Stimulated activated naive CD4-positive, alpha-beta T cell (primary cell): ENCODE results near the gene EXTL1.

Experiments
- DNase-seq, 6 experiments: peaks; one replicate each; lab custom pipeline; 2025; lab: John Stamatoyannopoulos, UW

The EXTL1 gene

DNA sequence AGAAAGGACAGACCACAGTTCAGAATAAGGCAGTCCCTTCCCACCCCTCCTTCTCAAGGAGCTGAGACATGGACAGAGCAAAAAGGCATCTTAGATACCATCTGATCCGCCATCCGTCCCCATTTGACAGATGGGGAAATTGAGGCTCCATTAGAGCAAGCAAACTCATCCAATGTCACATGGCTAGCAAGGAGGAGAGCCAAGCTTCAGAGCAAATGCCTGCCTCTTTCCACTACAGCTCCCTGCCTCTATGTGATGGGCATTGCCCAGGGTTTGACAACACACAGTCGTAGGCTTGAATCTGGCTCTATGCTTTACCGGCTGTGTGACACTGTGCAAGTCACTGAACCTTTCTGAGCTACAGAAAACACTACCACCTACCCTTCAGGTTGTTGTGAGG, 20.4 kb downstream of the EXTL1 start:
- DNase-seq: no peak

DNA sequence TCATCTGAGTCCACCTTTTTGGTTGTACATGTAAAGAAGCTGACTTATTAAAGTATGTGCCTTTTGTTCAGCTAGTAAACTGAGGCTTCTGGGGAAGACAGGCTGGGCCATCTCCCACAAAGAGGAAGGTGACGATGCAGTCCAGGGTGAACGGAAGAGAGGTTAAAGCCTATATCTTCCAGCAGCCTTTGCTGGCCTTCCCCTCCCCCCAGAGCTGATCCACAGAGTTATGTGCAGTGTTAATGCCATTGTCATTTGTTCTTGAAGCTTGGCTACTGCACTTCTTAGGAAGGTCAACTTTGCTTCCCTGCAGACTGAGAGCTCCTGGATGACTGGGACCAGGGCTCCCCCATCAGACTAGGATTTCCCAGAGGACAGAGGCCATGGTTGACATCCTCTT, 22.2 kb downstream of the EXTL1 start:
- DNase-seq: no peak

DNA sequence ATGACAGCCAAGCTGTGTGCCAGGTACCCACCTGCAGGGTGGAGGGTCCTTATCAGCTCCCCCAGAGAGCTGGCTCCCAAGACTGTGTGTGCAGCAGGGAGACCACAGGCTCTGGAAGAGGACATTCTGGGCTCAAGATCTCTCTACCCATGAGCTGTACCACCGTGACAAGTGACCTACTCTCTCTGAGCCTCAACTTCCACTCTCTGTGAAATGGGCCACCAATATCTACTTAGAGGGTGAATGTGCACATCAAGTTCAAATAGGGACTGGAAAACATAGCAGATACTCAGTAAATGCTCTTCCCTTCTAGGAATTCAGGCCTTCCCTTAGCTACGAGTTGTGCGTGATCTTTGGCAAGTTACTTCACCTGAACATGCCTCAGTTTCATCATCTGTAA, 22.8 kb downstream of the EXTL1 start:
- no peak for DNase-seq

- no peak for DNase-seq
Measured at GRCh38 chr1:26044971-26045721, 23.6 kb downstream of the EXTL1 start.

DNA sequence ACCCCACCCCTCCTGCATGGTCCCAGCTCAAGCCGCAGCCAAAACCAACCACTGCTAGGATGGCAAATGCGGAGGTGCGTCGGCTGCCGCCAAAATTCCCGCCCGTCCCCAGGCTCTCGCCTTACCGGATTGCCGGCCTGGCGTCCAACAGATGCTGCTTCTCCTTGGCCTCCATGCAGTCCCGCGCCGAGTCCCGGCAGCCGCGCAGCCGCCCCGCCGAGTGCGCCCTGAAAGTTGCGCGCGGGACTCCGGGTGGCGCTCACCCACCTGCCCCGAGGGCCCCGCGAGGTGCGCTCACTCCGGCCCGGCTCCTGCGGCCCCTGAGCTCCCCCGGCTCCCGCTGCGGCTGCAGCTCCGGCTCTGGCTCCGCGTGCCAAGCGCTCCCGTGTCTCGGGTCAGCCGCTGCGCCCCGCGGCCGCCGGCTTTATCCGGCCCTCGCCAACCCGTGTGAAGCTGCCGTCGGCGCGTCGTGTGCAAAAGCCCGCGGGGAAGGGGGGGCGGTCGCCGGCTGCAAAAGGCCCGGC, 24.2 kb downstream of the EXTL1 start, which contains the start of gene SLC30A2:
SLC30A2 (minus strand) TSS at position 397 of the 524 bp plus-strand sequence; CDS start at position 175, 222 bp downstream.
- no peak for DNase-seq

GRCh38 chr1:26046246-26047095, 24.9 kb downstream of the EXTL1 start:
- DNase-seq: no peak

DNA sequence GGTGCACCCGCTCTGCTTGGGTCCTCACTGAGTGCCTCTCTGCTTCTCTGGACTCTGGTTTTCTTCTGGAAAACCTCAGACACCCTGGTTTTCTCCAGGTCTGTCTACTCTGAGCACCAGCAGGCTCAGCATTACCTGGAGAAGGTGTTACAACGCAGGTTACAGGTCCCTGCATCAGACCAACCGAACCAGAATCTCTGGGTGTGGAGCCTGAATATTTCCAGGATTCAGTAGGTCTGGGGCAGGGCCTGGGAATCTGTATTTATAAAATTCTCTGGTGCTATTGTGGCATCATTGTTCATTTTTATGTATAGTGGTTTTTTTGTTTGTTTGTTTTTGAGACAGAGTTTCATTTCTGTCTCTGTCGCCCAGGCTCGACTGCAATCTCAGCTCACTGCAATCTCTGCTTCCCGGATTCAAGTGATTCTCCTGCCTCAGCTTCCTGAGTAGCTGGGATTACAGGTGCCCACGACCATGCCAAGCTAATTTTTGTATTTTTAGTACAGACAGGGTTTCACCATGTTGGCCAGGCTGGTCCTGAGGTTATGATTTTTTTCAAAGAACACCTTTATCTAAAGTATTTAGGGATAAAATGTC, 25.8 kb downstream of the EXTL1 start:
- no peak for DNase-seq

DNA sequence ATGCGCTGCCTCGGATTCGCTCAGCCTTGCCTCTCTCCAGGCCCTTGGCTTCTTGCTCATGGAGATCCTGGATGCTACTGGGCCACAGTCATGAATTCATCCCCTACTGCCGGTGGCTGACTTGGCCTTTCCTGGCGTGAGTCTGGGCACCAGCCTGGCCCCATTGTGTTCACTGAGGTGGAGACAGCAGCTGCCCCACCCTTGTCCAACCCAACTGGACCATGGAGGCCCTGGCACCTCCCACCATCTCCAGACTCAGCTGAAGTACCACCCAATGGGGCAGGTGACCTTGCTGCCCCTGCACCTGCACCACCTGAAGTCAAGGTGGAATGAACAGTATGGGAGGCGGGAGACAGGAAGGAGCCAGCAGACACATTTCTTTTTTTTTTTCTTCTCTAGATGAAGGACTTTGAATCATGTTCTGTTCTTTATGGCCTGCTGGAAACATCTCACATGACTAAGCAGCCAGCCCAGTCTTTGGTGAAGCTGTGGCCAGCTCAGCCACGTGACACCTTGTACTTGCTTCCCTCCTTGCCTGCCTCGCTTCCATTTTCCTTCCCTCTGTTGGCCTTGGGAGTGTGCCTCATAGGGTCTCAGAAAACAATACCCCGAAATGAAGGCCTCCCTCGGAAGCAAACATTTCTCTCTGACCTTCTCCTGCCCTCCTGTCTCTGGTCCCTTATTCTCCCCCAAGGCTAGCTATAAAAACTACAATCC, 28.1 kb downstream of the EXTL1 start:
- DNase-seq: no peak

DNA sequence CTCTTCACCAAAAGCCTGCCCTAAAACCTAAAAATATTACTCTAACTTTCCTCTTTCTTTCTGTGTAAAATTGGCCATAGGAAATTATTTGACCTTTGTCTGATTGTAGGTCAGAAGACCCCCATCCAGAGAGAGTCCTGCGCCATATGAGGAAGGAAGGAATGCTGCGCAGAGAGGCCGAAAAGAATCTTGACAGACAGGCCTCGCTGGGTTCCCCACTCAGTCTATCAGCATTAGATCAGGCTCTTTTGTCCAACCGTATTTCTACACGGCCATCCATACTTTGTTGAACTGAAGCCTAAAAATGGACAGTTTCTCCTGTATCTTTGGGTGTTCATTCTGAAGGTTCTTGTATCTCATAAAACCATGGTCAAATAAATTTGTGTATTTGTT, 28.7 kb downstream of the EXTL1 start:
- no peak for DNase-seq

DNA sequence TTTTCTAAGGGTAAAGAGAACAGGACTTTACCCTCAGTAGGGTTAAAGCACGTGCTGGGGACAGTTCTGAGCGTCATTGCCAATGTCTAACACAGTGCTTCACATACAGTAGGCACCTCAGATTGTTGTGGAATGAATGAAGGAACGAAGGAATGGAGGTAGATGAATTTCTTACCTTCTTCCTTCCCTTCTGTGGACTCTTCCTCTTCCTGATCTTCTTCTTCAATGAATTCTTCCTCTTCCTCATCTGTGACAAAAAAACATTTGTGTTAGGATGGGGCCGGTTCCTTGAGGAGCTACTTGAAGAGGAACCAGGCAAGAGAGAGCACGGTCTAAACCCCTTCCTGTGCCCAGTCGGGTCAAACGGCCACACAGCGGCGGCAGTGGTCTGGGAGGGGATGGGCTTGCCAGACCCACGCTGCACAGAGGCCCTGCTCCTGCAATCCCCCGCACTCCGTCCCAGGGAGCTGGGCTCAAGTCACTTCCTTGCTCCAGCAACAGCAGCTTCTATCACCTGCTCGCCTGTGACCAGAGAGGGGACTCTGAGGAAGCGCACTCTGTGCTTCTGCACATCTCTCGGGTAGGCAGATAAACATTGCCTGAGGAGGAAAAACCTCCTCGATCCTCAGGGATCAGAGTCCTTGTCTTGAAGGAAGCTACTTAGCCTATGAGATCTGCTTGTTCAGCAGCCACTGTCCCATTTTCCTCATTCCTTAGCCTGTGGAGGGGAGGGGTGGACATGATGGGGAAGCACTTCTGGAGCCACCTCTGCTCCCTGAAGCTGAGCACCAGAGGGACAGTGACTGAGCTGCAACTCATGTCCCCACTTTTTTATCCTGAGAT, 32.4 kb downstream of the EXTL1 start:
- no peak for DNase-seq

DNA sequence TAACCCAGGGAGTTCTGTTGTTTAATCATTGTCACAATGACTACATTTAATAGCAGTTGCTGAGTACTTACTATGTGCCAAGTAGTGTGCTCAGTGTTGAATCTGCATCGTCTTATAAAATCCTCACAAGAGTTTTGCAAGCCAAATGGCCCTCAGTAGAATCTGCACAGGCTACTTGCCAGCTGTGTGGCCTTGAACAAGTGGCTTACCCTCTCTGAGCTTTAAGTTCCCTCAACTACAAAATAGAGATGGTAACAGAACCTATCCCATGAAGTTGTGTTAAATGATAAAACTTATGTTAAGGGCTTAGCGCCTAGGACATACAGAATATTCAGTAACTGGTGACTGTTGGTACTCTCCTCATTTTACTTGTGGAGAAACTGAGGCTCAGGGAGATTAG, 33.5 kb downstream of the EXTL1 start:
- DNase-seq: no peak

DNA sequence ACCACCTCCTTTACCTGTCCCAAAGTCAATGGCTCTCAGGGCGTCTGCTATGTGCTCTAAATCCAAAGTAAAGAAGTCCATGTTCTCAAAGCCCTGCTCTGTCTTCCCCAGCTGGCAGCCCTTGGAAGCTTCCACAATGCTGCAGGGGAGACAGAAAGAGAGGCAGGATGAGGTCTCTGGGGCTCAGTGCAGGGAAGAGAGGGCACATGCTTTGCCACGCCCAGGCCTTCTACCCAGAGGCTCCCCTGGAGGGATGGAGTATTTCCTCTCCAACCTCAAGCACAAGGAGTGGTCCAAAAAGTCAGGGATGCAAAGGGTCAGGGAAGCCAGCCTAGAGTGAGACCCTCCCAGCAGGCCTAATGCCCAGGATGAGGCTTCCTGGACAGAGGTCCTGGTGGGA, 35.6 kb downstream of the EXTL1 start:
- no peak for DNase-seq

DNA sequence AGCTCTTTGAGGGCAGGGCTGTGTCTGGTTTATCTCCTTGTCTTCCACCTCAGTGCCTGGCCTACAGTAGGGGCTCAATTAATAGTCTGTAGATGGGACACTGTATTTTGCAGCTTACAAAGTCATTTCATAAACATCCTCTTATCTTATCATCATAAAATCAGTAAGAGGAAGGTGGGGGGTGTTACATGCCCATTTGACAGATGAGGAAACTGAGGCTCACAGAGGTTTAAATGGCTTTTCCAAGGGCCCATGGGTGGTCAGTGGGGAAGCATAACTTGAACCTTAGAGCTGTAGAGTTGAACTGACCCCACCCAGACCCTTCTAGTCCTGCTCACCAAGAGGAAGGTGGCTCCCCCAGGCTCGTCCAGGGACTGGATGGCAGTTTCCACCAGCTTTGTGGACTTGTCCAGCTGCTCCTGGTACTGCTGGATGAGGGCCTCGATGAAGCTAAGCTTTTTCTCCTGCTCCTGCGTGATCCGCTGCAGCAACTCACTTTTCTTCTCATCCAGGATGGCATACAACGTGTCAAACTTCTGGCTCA, 36.5 kb downstream of the EXTL1 start:
- no peak for DNase-seq

GRCh38 chr1:26059906-26060305, 38.3 kb downstream of the EXTL1 start:
- no peak for DNase-seq

- no peak for DNase-seq
Measured at GRCh38 chr1:26060832-26061574, 39.4 kb downstream of the EXTL1 start.

GRCh38 chr1:26064553-26064952, 43.0 kb downstream of the EXTL1 start:
- no peak for DNase-seq

- DNase-seq: no peak
Measured at GRCh38 chr1:26066160-26066559, 44.6 kb downstream of the EXTL1 start.

- no peak for DNase-seq
Measured at GRCh38 chr1:26066857-26067256, 45.3 kb downstream of the EXTL1 start.

GRCh38 chr1:26067432-26067911, 45.9 kb downstream of the EXTL1 start, which contains the start of gene TRIM63:
TRIM63 (minus strand) TSS chr1:26067630; CDS start chr1:26067494, 136 bp downstream.
- no peak for DNase-seq

GRCh38 chr1:26069941-26070295, 48.3 kb downstream of the EXTL1 start:
- no peak for DNase-seq
